Prostate gland (tissue), 2 donors: ENCODE results near the gene GRIN2A.

ENCODE experiments used
- CTCF ChIP-seq, 4 experiments: fragments of 200-600 bp in 2 of 4; fragments of 450-650 bp in 2 of 4; sonication (generic) in 2 of 4; IDR thresholded peaks; 1 replicate in 3 of 4; 2 replicates in 1 of 4; pipeline ENCODE4 v1.5.1; 2016 to 2019; ENCODE audit warnings: antibody characterized with exemption in 4 of 4, mild to moderate bottlenecking in 2 of 4, moderate library complexity in 2 of 4
- POLR2A ChIP-seq: fragments of 450-650 bp; IDR thresholded peaks from one replicate; pipeline ENCODE4 v1.6.1; 2016; ENCODE audit warnings: antibody characterized with exemption, mild to moderate bottlenecking
- POLR2AphosphoS5 ChIP-seq: sonication (generic); formaldehyde crosslinking; IDR thresholded peaks from one replicate; pipeline ENCODE4 v1.6.1; 2017; ENCODE audit warnings: antibody characterized with exemption

- TF ChIP-seq CTCF (IDR thresholded peaks at IDR 0.05) (no peak), POLR2A (no peak), POLR2AphosphoS5 (no peak)
Observed at GRCh38 chr16:10218490-10219206, 36.4 kb upstream of the GRIN2A start.
